Thyroid gland (tissue), 4 donors: Measurements from ENCODE around the gene XKRX. TPM values are rescaled to one million over a fixed set of nuclear protein-coding genes. Genes with fewer than 3 reads are reported as not detected.

Experiments used
- DNase-seq, 2 donors: peaks; one replicate each; pipeline ENCODE4 v3.0.0-alpha.2; 2019
- H3K27ac ChIP-seq, 3 donors: fragments of 200-600 bp; sonication (generic); 1 replicate in 2 of 3; 2 replicates in 1 of 3; pipeline ENCODE4 v1.5.1; 2016 to 2019; ENCODE audit warnings: mild to moderate bottlenecking in 1 of 3, moderate library complexity in 1 of 3
- H3K27me3 ChIP-seq: fragments of 200-600 bp; sonication (generic); one replicate; pipeline ENCODE4 v1.5.1; 2019
- H3K36me3 ChIP-seq, 2 donors: fragments of 200-600 bp; sonication (generic); one replicate each; pipeline ENCODE4 v1.5.1; 2016 to 2019
- H3K4me1 ChIP-seq, 2 donors: fragments of 200-600 bp; sonication (generic); one replicate each; pipeline ENCODE4 v1.5.1; 2017 to 2019
- H3K4me3 ChIP-seq, 3 donors: fragments of 200-600 bp; sonication (generic); replicated peaks in 1 of 3; 1 replicate in 2 of 3; 2 replicates in 1 of 3; pipeline ENCODE4 v1.5.1; 2016; ENCODE audit warnings: mild to moderate bottlenecking in 1 of 3
- H3K9me3 ChIP-seq: fragments of 200-600 bp; sonication (generic); one replicate; pipeline ENCODE4 v1.5.1; 2017
- CTCF ChIP-seq, 6 experiments: fragments of 200-600 bp in 3 of 6; fragments of 450-650 bp in 3 of 6; sonication (generic) in 3 of 6; IDR thresholded peaks; one replicate each; pipeline ENCODE4 v1.5.1; 2016 to 2019; ENCODE audit warnings: antibody characterized with exemption in 6 of 6, mild to moderate bottlenecking in 2 of 6, inconsistent platforms in 1 of 6, moderate library complexity in 1 of 6
- POLR2A ChIP-seq, 2 donors: fragments of 450-650 bp; IDR thresholded peaks; one replicate each; pipeline ENCODE4 v1.6.1; 2017; ENCODE audit warnings: antibody characterized with exemption in 2 of 2, mild to moderate bottlenecking in 2 of 2, moderate library complexity in 1 of 2
- WGBS, 2 donors: methylation state at CpG; one replicate each; pipeline ENCODE4 v1.1.5; 2017; 5-methylcytosine and 5-hydroxymethylcytosine counted together
- intact Hi-C: fragments of 100-400 bp; cut with DNase I; formaldehyde crosslinking; loops from one replicate; pipeline ENCODE4 v1.15.1; 2023
- total RNA-seq, 4 donors: library from RNA; depleted of rRNA; stranded (reverse); fragments of >200 nt; gene quantifications; one replicate each; pipeline ENCODE4 v1.2.3, GENCODE V29; 2016

XKRX gene
- total RNA-seq, 4 donors from 2014 or later, result 0.33 to 3.3 (median 1.1) TPM

GRCh38 chrX:100926453-100926852, 2.3 kb downstream of the XKRX start:
- no peaks in the 10 kb centered on the region for H3K27me3 ChIP-seq
- H3K4me3 ChIP-seq, result no peak overlapping the region
- no peaks in the 10 kb centered on the region for H3K36me3 ChIP-seq
- intact Hi-C loops, result no loop called here
- H3K9me3 ChIP-seq, result no peaks in the 10 kb centered on the region
- no peaks in the 10 kb centered on the region for H3K4me1 ChIP-seq
- TF ChIP-seq POLR2A (IDR thresholded peaks at IDR 0.05), result no peak
- no peak for TF ChIP-seq CTCF (IDR thresholded peaks at IDR 0.05)
- DNase-seq, result no peak
- WGBS, 2 donors, result 84 to 85% methylated on average over 2 of the region's 2 CpGs
- no peak overlapping the region for H3K27ac ChIP-seq

DNA sequence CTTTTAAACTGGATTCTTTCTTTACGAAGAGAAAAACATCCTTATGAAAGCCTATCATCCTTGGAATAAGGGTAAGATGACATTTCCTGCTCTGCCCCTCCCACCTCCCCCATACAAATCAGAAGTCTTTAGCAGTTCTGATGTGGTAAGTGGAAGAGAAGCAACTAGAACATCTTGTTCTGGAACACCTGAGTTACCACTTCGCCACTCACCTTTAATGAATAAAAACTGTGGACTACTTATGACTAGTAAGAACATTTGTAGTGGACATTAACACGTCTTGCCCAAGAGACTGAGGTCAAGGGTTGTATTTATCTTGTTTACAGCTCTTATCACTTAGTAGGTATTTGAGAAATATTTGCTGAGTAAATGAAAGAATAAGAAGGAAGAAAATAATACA, 4.3 kb downstream of the XKRX start:
- no peak for DNase-seq
- H3K9me3 ChIP-seq, result no peaks in the 10 kb centered on the region
- intact Hi-C loops, result no loop called here
- no peak for TF ChIP-seq CTCF (IDR thresholded peaks at IDR 0.05)
- no peak for TF ChIP-seq POLR2A (IDR thresholded peaks at IDR 0.05)
- H3K4me3 ChIP-seq, result no peak overlapping the region
- no peaks in the 10 kb centered on the region for H3K36me3 ChIP-seq
- 80 to 84% methylated on average over 3 of the region's 3 CpGs for WGBS, 2 donors
- H3K27ac ChIP-seq, result no peak overlapping the region
- H3K4me1 ChIP-seq, result no peaks in the 10 kb centered on the region
- H3K27me3 ChIP-seq, result no peaks in the 10 kb centered on the region

GRCh38 chrX:100915562-100915961, 13.2 kb downstream of the XKRX start:
- WGBS, 2 donors, result 72 to 86% methylated on average over 2 of the region's 2 CpGs
- H3K27me3 ChIP-seq, result no peaks in the 10 kb centered on the region

DNA sequence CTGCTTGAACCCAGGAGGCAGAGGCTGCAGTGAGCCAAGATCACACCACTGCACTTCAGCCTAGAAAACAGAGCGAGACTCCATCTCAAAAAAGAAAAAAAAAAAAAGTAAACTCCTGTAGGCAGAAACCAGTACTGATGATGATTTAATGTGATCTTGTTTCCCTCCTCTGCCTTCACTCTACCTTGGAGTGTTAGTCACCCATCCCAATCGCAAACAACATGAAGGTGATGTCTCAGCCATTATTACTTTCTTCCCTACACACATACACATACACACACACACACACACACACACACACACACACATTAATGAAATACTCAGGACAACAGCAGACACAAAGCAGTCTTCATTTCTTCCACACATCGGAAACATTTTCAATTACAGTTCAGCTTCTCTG, 15.6 kb downstream of the XKRX start:
- no peaks in the 10 kb centered on the region for H3K27me3 ChIP-seq

More at GRCh38 chrX:100915562-100915961, 13.2 kb downstream of the XKRX start:
- H3K36me3 ChIP-seq, result no peaks in the 10 kb centered on the region
- intact Hi-C loops, result no loop called here
- no peaks in the 10 kb centered on the region for H3K9me3 ChIP-seq
- no peak for TF ChIP-seq POLR2A (IDR thresholded peaks at IDR 0.05)
- no peak for TF ChIP-seq CTCF (IDR thresholded peaks at IDR 0.05)
- H3K27ac ChIP-seq, result no peak overlapping the region
- no peak overlapping the region for H3K4me3 ChIP-seq
- no peak for DNase-seq
- H3K4me1 ChIP-seq, result no peaks in the 10 kb centered on the region

DNA sequence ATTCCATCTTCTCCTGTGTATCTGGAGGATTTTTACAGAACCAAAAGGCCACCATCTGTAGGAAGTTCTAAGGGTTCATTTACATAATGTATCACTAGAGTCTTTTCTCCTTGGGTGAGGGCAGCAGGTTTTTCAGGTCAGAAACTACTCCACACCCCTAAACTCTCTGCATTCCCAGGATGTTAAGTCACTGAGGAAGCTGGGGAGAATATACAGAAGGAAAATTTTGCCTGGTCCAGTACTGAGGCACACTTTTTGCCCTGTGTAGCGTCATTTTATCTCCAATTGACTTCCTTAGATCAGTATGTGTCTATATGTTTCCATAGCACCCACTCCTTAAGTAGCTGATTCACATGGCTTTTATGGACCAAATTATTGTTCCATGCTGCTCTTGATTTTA, 17.0 kb downstream of the XKRX start:
- Histone ChIP-seq H3K36me3 (no peaks in the 10 kb centered on the region), H3K9me3 (no peaks in the 10 kb centered on the region), H3K27ac (no peak overlapping the region), H3K4me1 (no peaks in the 10 kb centered on the region), H3K27me3 (no peaks in the 10 kb centered on the region), H3K4me3 (no peak overlapping the region)
- 67 to 75% methylated on average over 1 of the region's 1 CpG for WGBS, 2 donors
- DNase-seq, result no peak
- no peak for TF ChIP-seq CTCF (IDR thresholded peaks at IDR 0.05)
- TF ChIP-seq POLR2A (IDR thresholded peaks at IDR 0.05), result no peak
- intact Hi-C loops, result no loop called here

More for the DNA sequence above, 15.6 kb downstream of the XKRX start:
- Histone ChIP-seq H3K27ac (no peak overlapping the region), H3K9me3 (no peaks in the 10 kb centered on the region), H3K4me3 (no peak overlapping the region), H3K36me3 (no peaks in the 10 kb centered on the region), H3K4me1 (no peaks in the 10 kb centered on the region)
- no peak for DNase-seq
- intact Hi-C loops, result no loop called here
- WGBS, 2 donors, result 90 to 95% methylated on average over 3 of the region's 3 CpGs
- no peak for TF ChIP-seq CTCF (IDR thresholded peaks at IDR 0.05)
- TF ChIP-seq POLR2A (IDR thresholded peaks at IDR 0.05), result no peak
